CMK (cell line): ENCODE data around the gene MAX.
"Not testable (repeated sequence)": the region's sequence is repeated elsewhere in the genome, so short reads cannot be mapped to it uniquely, and the experiment has no call there.

Experiments
- DNase-seq: peaks from one replicate; pipeline ENCODE4 v3.0.0-alpha.2; 2010; ENCODE audit warnings: low read depth

The MAX gene

DNA sequence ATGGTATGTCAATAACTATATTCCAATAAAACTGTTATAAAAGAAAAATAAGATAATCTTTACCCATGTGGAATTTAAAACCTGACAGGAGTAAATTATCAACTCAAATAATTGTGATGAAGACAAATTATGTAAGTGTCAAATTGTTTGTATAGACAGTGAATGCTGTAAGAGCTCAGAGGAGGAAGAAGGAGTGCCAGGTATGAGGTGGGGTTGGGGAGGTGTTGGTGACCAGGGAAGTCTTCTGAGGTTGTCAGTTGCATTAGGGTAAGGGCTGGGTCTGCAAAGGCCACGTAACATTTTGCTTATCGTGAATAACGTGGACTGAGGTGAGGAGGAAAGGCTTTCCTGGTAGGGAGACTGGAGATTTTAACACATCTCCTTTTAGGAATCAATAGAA lies 2.5 kb upstream of the MAX start:
- no peak for DNase-seq

DNA sequence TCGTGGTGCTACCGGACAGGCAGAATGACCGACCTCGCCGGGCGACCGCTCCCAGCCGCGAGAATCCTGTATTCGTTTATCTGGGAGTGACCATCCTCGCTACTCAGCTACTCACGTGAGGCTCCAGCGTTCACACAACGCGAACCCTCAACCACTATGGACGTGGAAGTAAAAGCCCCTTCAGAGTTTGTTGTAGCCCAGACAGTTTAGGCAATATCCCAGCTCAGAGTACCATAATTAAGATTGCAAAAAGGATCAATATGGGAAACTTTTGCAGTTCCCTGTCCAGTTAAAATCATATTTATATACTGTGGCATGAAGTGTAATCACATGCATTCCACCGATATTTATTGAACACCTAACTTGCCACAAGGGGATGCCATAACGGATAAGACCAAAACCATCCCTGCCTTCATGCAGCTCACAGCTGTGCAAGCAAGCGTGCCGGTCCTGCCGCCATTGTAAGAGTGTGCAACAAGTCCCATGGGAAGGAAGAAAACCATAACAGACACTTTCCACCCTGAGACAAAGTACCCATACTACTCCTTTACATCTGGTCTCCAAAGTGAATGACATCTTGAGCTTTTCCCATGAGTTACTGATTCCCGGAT lies 938 bp upstream of the MAX start:
- DNase-seq = no peak

DNA sequence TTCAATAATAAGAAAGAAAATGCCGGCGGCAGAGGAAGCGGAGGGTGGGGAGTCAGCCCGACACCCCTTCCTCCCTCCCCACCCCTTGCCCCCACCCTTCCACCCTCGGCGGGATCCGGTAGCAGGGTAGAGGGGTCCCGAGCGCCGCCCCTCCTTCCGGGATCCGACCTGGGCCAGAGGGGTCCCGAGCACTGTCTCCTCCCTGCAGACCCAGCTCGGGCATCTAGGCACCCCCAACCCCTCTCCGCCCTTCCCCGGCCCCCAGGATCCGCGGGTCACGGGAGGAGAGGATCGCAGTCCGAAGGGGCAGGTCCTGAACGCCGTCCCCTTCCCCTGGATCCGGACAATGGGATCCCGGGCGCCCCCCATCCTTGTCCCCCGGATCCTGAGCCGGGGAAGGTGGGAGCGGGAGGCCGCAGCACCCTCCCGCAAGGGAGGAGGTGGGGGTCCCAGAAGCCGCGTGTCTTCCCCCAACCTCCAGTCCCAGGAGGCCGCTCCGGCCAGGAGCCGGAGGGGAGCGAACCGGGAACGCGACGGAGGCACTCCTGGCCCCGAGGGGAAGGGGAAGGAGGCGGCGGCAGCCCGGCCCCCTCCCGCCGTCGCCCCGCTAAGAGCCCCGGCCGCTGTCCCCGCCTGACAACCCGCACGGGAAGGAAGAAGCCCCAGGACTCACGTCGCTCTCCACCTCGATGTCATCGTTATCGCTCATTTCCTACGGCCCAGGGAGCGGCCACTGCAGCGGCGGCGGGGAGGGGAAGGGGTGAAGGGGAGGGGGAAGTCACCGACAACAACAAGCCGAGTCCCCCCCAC lies 481 bp downstream of the MAX start:
- DNase-seq = no peak

DNA sequence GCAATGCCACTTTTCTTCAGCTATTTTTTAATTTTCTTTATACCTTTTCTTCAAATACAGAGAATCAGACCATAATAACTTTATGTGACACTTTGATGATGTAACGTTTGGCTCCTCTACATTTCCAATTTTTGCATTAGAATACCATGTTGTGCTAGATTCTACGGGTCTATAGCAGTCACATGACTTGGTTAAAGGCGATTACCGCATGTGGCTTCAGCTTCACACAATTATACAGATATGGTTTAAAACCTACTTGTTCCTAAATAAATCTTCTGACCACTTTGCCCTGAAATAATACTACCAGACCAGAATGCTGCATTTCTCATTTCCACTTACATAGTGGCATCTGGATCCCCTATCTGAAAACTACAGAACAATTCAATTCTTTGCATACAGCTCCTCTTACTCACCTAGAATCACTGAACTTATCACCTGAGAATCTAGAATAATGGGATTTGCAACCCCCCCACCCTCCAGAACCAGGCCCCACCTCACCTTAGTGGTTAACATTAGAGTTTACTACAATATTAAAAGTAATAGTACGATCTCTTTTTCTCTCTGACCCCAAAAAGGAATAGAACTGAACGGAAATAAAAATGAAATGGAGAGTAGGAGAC lies 1.3 kb downstream of the MAX start:
- DNase-seq = no peak

DNA sequence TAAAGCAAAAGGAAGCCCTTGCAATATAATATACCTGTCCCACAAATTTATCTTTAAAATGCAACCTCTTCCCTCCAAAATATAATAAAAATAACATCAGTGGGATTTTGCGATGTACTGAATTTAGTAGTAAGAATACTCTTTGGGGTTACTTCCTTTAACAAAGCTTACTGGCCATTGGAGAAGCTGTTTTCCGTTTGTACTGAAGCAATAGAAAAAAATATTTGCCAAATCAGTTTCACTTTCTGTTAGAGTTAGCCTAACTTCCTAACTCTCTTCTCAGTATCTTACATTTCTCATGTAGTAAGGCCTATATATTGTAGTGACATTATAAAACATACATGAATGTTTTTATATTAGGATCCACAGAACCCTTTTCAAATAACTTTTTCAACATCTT lies 3.7 kb downstream of the MAX start:
- no peak for DNase-seq

DNA sequence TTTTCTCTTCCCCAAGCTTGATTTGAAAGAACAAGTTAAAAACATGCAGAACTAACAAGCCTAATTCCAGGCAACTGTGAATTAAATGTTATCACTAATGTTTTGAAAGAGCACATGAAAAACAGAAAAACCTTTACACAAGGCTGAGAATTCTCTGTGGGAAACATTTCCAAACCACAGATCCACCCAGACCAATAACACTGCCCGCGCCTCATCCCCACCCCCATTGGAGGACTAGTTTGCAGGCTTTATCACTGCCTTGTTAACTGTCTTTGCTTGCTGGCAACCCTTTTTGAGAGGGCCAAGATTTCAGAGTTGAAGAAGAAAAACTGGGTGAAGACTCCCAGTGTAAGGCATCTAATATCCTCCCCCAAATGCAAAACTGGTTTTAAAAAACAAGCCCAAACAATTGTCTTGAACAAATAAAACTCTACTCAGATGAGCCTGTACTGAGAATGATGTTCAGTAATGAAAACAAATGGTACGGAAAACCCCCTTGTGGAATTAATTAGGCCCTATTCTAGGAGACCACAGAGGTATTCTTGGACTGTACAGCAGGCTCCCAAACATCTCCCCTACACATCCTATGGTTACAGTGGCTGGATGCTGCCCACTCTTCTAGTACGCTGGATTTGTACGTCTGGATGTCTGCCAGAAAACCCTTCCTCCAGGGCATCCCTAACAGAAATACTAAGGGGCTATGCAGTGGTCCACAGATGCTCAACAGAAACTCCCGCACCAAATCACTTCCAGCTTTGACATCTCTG lies 5.8 kb downstream of the MAX start:
- DNase-seq = no peak

DNA sequence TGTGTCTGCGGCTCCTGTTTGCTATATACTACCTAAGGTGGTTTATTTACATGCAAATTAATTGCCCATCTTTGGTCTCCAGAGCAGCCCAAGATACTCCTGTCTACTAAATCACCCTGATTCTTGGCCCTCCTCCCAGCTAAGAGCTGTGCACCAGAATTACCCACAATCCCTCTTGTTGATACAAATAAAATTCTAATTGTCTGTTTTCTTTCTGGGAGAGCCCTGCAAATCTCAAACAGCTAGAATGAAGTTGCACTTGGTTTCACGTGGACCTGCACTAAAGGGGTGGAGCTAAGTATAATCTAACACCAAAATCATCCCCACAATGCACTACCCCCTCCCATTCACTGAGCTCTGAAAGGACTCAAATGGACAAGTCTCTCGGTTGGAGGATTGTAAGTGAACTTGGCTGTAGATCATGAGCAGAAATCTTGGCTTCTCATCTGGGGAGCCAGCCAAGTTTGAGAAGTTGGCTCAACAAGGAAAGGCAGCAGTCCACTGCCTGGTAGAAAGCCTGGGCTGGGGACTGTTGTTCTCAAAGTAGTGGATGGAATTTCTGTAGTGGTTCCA lies 6.6 kb downstream of the MAX start:
- DNase-seq = no peak

DNA sequence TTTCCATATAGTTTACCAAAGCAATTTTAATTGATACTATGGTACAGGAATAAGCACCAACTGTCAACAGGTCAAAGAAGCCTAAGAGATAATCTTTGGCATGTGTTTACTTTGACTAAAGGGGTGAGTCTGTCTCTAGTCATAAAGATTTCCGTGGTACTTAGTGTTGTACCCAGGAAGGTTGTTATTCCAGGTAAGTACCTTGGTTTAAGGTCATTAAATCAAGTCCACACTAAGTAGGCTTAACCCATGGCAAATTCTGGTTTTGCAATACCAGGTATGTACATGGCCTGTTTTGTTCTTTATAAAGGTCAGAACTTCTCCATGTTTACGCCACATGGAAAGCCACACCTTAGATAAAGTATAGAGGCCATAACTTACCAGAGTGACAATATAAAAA lies 10.0 kb downstream of the MAX start:
- no peak for DNase-seq

DNA sequence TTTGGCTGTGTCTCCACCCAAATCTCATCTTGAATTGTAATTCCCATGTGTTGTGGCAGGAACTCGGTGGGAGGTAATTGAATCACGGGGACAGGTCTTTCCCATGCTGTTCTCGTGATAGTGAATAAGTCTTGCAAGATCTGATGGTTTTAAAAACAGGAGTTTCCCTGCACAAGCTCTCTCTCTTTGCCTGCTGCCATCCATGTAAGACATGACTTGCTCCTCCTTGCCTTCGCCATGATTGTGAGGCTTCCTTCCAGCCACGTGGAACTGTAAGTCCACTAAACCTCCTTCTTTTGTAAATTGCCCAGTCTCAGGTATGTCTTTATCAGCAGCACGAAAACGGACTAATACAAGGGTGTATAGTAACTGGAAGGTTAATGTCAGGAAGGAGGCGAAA lies 14.5 kb downstream of the MAX start:
- not testable (repeated sequence) for DNase-seq

DNA sequence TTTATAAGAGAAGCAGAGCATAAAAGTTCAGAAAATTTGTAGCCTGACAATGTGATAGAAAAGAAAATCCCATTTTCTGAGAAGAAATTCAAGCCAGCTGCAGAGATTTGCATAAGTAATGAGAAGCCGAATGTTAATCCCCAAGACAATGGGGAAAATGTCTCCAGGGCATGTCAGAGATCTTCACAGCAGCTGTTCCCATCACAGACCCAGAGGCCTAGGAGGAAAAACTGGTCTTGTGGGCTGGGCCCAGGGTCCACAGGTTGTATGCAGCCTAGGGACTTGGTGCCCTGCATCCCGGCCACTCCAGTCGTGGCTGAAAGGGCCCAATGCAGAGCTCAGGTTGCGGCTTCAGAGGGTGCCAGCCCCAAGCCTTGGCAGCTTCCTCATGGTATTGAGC lies 15.6 kb downstream of the MAX start:
- not testable (repeated sequence) for DNase-seq

DNA sequence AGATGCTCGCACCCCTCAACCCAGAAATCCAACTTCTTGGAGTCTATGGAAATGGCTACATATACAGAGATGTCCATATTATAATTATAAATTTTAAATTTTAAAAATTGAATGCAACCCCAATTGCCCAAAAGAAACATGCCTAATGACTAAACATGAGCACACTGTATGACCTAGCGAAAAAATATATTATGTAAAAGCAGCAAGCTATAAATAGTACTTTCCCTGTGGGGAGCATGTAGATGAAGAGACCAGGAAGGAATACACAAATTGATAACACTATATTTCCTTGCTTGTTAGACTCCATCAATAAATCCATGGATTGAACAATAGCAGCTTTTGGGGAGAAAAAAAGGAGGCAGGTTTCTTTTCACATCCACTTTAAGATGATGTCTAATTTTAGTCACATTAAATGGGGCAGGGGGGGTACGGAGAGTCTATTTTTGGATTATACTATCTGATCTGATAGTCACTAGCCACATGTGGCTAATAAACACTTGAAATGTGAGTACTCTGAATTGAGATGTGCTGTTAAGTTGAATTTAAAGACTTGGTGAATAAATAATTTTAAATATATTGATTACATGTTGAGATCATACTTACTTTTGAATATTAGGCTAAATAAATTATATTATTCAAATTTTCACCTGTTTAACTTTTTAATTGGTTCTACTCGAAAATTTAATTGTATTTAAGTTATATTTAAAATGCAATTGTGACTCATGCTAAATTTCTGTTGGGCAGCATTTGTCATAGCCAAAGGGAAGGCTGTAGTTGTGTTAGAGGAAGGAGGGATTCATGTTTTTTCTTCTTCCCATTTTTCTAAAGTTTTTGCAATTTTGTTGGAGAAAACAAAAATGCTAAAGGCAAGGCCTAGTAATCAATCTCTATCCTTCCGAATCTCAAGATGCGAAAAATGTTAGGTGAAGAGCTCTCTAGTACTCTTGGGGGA lies 17.5 kb downstream of the MAX start:
- no peak for DNase-seq

DNA sequence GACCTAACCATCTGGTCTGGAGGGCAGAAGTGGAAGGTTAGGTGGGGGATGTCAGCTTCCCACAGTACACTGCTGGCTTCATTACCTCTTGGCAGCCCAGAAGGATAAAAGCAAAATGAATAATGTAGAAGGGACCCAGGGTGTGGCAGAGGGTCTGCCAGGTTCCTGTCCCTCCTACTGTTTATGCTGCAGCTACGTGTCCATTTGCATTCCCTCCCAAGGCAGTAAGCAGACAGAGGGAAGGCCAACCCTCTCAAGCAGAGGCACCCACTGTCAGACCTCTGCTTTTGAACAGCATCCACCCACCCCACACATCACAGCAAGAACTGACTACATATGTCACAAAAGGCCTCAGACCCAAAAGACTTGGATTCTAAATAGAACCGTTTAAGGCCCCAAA lies 19.4 kb downstream of the MAX start:
- DNase-seq = no peak

DNA sequence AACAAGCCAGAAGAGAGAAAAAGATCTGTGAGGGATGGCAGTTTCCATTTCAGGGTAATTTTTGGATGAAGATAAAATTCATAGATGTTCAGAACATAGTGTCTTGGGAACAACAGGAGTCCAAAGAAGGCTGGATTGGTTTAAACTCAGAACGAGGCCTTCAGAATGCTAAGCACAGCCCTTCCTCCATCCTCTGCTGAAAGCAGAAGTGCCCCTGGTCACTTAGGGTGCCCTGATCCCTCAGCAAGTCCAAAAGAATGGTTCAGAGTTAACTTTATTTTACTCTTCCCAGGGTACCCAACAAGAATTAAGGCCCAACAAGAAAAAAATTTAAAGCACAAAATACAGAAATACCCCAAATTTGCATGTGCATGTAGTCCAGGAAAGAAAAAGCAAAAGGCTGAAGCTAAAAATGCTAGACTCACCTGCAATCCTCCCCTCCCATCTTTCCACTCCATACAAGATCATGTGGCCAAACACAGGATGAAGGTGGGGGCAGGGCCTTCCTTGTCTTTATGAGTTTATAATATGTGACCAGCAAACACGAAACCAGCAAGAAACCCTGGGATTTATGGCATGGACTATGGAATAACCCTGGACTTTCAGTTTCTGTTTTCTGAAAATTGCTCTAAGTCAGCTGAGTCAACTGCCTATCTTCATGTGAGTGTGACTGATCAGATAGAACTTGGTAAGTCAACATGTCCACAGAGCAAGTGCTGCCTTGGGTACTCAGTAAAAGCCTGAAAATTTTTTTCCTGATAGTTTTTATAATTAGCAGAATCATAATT lies 21.2 kb downstream of the MAX start:
- no peak for DNase-seq

DNA sequence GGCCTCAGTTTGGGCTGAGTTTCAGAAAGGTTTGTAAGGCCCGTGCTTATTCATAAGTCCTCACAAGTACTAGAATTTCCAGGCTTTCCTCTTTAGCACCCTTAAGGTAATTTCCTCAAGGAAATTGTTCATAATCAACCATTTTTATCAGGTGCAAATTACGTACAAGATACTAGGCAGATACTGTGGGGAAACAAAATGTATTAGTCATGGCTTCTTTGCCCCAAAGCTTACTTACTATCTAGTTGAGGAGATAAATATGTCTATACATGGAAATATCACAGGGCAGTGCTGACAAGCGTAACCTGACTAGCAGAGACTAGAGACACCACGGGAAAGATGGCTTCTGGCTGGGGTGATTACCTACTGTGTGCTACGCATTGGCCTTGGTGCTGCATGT lies 22.5 kb downstream of the MAX start:
- DNase-seq = no peak

DNA sequence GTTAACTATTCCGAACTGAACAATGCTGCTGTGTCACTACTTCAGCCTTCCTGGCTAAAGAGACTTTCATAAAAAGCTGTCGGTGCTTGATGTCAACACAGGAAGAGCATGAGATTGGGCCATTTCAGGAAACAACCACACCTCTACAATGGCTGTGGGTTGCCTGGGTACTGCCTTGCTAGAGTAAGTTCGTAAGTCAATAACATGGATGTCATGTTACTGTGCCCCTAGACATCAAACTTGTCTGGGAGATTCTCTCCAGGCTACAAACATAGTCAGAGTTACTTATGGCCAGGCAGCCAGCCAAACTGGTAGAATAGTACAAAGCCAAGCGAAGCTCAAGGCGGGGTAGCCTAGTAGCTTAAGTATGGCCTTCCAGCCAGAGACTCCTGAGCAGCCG lies 23.1 kb downstream of the MAX start:
- DNase-seq = no peak

DNA sequence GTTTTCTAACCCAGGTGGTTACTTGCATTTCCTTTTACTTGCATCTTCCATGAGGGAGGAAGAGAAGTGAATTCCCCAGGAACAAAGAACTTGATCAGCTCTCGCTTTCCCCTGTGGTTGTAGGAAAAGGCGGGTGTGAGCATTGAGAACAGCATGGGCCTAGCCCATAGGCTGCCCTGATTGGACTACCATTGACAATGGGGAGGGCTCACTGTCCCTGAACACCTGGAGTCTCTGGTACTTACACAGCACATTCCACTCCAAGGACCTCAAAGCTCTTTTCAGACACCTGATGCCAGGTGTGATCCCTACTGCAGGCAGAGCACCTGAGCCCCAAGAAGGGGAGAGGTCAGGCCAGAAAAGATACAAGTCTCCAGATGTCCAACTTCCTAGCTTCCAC lies 25.0 kb downstream of the MAX start:
- no peak for DNase-seq

DNA sequence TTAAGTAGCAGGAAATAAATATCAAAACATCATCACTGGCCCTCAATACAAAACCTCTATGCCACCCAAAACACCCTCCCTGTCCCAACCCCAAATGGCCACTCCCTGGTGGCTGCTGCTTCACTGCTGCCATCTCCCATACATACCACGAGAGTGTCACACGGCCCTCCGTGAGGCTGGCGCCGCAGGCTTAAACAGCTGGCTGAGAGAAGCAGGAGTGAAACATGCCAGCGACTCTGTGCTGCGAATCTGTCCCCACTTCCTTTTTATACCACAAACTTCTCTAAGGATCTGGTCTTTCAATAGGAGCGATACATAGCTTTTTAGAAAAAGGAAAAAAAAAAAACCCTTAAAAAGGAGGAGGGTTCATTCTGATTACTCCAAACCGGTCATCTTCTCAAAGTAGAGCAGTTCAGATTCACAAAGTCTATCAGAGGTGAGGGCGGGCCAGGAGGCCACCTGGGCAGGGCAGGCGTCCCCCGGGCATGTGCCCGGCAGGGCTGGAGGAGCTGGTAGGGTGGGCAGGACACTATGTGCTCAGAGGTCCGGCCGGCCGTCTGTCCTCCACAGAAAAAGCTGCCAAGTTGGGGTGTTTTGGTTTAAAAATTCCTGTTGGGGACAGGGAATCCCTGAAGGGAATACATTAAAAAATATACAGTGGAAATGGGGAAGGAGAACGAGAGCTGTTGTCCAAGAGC lies 26.5 kb downstream of the MAX start:
- no peak for DNase-seq

DNA sequence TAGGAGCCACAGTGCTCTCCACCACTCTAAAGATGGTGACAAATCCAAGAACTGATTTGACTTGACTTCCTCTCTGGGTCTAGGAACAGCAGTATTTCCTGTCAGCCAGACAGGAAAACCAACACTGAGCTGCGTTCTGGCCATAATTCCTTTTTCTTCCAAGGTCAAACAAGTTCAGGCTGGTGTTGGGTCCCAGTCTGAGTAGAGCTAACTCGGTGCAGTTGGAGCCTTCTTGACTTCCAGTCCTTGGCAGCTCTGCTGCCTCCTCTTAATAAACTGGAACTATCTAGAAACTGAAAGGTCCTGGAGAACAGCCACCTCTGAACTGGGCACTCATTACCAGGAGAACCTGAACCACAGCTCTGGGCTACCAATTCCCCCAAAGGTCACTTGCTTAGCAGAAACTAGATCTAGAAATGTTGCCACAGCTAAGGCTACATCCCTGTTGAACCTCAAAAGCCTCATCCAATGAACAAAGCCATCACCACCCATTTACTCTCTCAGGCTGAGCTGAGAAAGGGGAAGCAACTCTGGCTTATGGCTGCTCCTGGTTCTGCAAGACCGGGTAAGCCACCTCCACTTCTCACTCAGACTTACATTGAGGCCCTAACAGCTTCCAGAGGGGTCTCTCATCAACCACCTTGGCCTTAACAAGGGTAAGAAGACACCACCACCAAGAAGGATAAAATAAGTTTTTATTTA lies 27.7 kb downstream of the MAX start:
- DNase-seq = no peak

DNA sequence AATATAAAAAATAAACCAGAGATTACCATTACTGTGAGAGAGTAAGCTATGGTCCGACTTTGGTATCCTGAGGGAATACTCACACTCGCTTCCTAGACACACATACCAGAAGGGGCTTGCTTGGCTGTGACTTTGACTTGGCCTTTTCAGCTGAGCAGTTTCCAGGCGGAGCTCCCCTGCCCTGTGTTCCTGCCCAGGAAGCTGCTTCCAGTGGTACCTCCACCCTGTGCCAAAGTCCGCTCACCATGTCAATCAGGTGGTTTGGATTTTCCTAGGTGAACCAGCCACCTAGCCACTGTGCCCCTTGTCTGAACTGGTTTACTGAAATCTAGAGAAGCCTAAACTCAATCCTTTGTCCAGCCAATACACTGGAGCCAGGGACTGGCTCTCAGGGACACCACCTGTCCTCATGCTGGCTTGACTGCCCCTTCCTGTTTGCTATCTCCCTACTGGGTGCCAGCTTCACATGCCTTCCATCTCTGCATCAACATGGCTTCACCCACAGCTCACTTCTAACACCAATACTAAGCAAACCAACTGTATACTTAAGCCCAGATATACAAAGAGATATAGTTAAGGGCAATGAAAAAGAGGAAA lies 28.6 kb downstream of the MAX start:
- DNase-seq = no peak
